Measurements from ENCODE around the gene AGFG1.

AGFG1 gene

GRCh38 chr2:227545990-227546389, 74.0 kb downstream of the AGFG1 start:
- H3K4me3 ChIP-seq (ENCODE audit: insufficient read length, low read depth) = no peak overlapping the region
- H3K4me1 ChIP-seq (ENCODE audit: insufficient read depth, insufficient read length) = no peaks in the 10 kb centered on the region
- DNase-seq (ENCODE audit: low read depth, low spot score) = peak; percentile 9
- H3K36me3 ChIP-seq (ENCODE audit: insufficient read depth, insufficient read length, low read length) = peaks cover 35% of the 10 kb centered on the region
- peaks cover 10% of the 10 kb centered on the region for H3K9me3 ChIP-seq (ENCODE audit: insufficient read depth, low read length)
- TF ChIP-seq ZNF274 (IDR thresholded peaks at IDR 0.05; ENCODE audit: low read depth, low read length) = no peak
- no peak for TF ChIP-seq SUZ12 (IDR thresholded peaks at IDR 0.05; ENCODE audit: extremely low read depth, insufficient read depth, insufficient read length)
- no peak for TF ChIP-seq YY1 (IDR thresholded peaks at IDR 0.05; ENCODE audit: insufficient read depth, insufficient read length)
- no peaks in the 10 kb centered on the region for H3K27me3 ChIP-seq (ENCODE audit: insufficient read depth, insufficient read length)
- H3K9ac ChIP-seq (ENCODE audit: insufficient read length, low read depth) = no peak overlapping the region

GRCh38 chr2:227551836-227552235, 79.9 kb downstream of the AGFG1 start:
- Histone ChIP-seq H3K4me3 (ENCODE audit: insufficient read length, low read depth) (no peak overlapping the region), H3K27me3 (ENCODE audit: insufficient read depth, insufficient read length) (no peaks in the 10 kb centered on the region), H3K9ac (ENCODE audit: insufficient read length, low read depth) (no peak overlapping the region), H3K4me1 (ENCODE audit: insufficient read depth, insufficient read length) (no peaks in the 10 kb centered on the region), H3K9me3 (ENCODE audit: insufficient read depth, low read length) (no peaks in the 10 kb centered on the region), H3K36me3 (ENCODE audit: insufficient read depth, insufficient read length, low read length) (peaks cover 59% of the 10 kb centered on the region)
- no peak for DNase-seq (ENCODE audit: low read depth, low spot score)
- TF ChIP-seq YY1 (IDR thresholded peaks at IDR 0.05; ENCODE audit: insufficient read depth, insufficient read length) (no peak), ZNF274 (IDR thresholded peaks at IDR 0.05; ENCODE audit: low read depth, low read length) (no peak), SUZ12 (IDR thresholded peaks at IDR 0.05; ENCODE audit: extremely low read depth, insufficient read depth, insufficient read length) (no peak)

GRCh38 chr2:227562581-227562980, 90.6 kb downstream of the AGFG1 start:
- no peak for DNase-seq (ENCODE audit: low read depth, low spot score)
- Histone ChIP-seq H3K4me3 (ENCODE audit: insufficient read length, low read depth) (no peak overlapping the region), H3K9me3 (ENCODE audit: insufficient read depth, low read length) (no peaks in the 10 kb centered on the region), H3K27me3 (ENCODE audit: insufficient read depth, insufficient read length) (no peaks in the 10 kb centered on the region), H3K4me1 (ENCODE audit: insufficient read depth, insufficient read length) (no peaks in the 10 kb centered on the region), H3K9ac (ENCODE audit: insufficient read length, low read depth) (no peak overlapping the region), H3K36me3 (ENCODE audit: insufficient read depth, insufficient read length, low read length) (no peaks in the 10 kb centered on the region)
- TF ChIP-seq YY1 (IDR thresholded peaks at IDR 0.05; ENCODE audit: insufficient read depth, insufficient read length) = no peak
- no peak for TF ChIP-seq ZNF274 (IDR thresholded peaks at IDR 0.05; ENCODE audit: low read depth, low read length)
- no peak for TF ChIP-seq SUZ12 (IDR thresholded peaks at IDR 0.05; ENCODE audit: extremely low read depth, insufficient read depth, insufficient read length)

GRCh38 chr2:227565080-227565479, 93.1 kb downstream of the AGFG1 start:
- H3K36me3 ChIP-seq (ENCODE audit: insufficient read depth, insufficient read length, low read length) = no peaks in the 10 kb centered on the region
- H3K9ac ChIP-seq (ENCODE audit: insufficient read length, low read depth) = no peak overlapping the region
- H3K27me3 ChIP-seq (ENCODE audit: insufficient read depth, insufficient read length) = no peaks in the 10 kb centered on the region
- no peak overlapping the region for H3K4me3 ChIP-seq (ENCODE audit: insufficient read length, low read depth)
- no peaks in the 10 kb centered on the region for H3K4me1 ChIP-seq (ENCODE audit: insufficient read depth, insufficient read length)
- TF ChIP-seq YY1 (IDR thresholded peaks at IDR 0.05; ENCODE audit: insufficient read depth, insufficient read length) (no peak), ZNF274 (IDR thresholded peaks at IDR 0.05; ENCODE audit: low read depth, low read length) (no peak), SUZ12 (IDR thresholded peaks at IDR 0.05; ENCODE audit: extremely low read depth, insufficient read depth, insufficient read length) (no peak)
- no peaks in the 10 kb centered on the region for H3K9me3 ChIP-seq (ENCODE audit: insufficient read depth, low read length)
- no peak for DNase-seq (ENCODE audit: low read depth, low spot score)

- H3K36me3 ChIP-seq (ENCODE audit: insufficient read depth, insufficient read length, low read length) = no peaks in the 10 kb centered on the region
- no peaks in the 10 kb centered on the region for H3K9me3 ChIP-seq (ENCODE audit: insufficient read depth, low read length)
- no peaks in the 10 kb centered on the region for H3K27me3 ChIP-seq (ENCODE audit: insufficient read depth, insufficient read length)
- no peak overlapping the region for H3K9ac ChIP-seq (ENCODE audit: insufficient read length, low read depth)
- TF ChIP-seq SUZ12 (IDR thresholded peaks at IDR 0.05; ENCODE audit: extremely low read depth, insufficient read depth, insufficient read length) (no peak), YY1 (IDR thresholded peaks at IDR 0.05; ENCODE audit: insufficient read depth, insufficient read length) (no peak), ZNF274 (IDR thresholded peaks at IDR 0.05; ENCODE audit: low read depth, low read length) (no peak)
- no peak for DNase-seq (ENCODE audit: low read depth, low spot score)
- no peaks in the 10 kb centered on the region for H3K4me1 ChIP-seq (ENCODE audit: insufficient read depth, insufficient read length)
- no peak overlapping the region for H3K4me3 ChIP-seq (ENCODE audit: insufficient read length, low read depth)
These were observed 94.1 kb downstream of the AGFG1 start for GRCh38 chr2:227566012-227566411.

GRCh38 chr2:227568852-227569169, 96.9 kb downstream of the AGFG1 start:
- Histone ChIP-seq H3K4me1 (ENCODE audit: insufficient read depth, insufficient read length) (no peaks in the 10 kb centered on the region), H3K27me3 (ENCODE audit: insufficient read depth, insufficient read length) (no peaks in the 10 kb centered on the region), H3K9me3 (ENCODE audit: insufficient read depth, low read length) (no peaks in the 10 kb centered on the region), H3K36me3 (ENCODE audit: insufficient read depth, insufficient read length, low read length) (no peaks in the 10 kb centered on the region), H3K4me3 (ENCODE audit: insufficient read length, low read depth) (no peak overlapping the region), H3K9ac (ENCODE audit: insufficient read length, low read depth) (no peak overlapping the region)
- no peak for DNase-seq (ENCODE audit: low read depth, low spot score)
- TF ChIP-seq YY1 (IDR thresholded peaks at IDR 0.05; ENCODE audit: insufficient read depth, insufficient read length) (no peak), SUZ12 (IDR thresholded peaks at IDR 0.05; ENCODE audit: extremely low read depth, insufficient read depth, insufficient read length) (no peak), ZNF274 (IDR thresholded peaks at IDR 0.05; ENCODE audit: low read depth, low read length) (no peak)

- TF ChIP-seq ZNF274 (IDR thresholded peaks at IDR 0.05; ENCODE audit: low read depth, low read length) = no peak
- no peak for TF ChIP-seq YY1 (IDR thresholded peaks at IDR 0.05; ENCODE audit: insufficient read depth, insufficient read length)
- TF ChIP-seq SUZ12 (IDR thresholded peaks at IDR 0.05; ENCODE audit: extremely low read depth, insufficient read depth, insufficient read length) = no peak
- no peak for DNase-seq (ENCODE audit: low read depth, low spot score)
- Histone ChIP-seq H3K4me3 (ENCODE audit: insufficient read length, low read depth) (no peak overlapping the region), H3K4me1 (ENCODE audit: insufficient read depth, insufficient read length) (no peaks in the 10 kb centered on the region), H3K9ac (ENCODE audit: insufficient read length, low read depth) (no peak overlapping the region), H3K9me3 (ENCODE audit: insufficient read depth, low read length) (no peaks in the 10 kb centered on the region), H3K27me3 (ENCODE audit: insufficient read depth, insufficient read length) (no peaks in the 10 kb centered on the region), H3K36me3 (ENCODE audit: insufficient read depth, insufficient read length, low read length) (no peaks in the 10 kb centered on the region)
These were observed 98.7 kb downstream of the AGFG1 start for GRCh38 chr2:227570615-227571014.

DNA sequence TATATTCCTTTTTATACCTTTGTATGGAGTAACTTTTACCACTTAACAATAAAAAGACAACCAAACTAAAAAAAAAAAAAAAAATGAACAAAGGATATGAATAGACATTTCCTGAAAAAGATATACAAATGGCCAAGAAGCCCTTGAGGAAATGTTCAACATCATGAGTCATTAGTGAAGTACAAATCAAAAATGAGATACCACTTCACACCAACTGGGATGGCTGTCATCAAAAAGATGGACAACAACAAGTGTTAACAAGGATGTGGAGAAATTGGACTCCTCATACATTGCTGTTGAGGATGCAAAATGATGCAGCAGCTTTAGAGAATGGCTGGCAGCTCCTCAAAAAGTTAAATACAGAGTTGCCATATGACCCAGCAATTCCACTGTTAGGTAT, 104.2 kb downstream of the AGFG1 start:
- Histone ChIP-seq H3K4me1 (ENCODE audit: insufficient read depth, insufficient read length) (no peaks in the 10 kb centered on the region), H3K4me3 (ENCODE audit: insufficient read length, low read depth) (no peak overlapping the region), H3K9me3 (ENCODE audit: insufficient read depth, low read length) (no peaks in the 10 kb centered on the region), H3K27me3 (ENCODE audit: insufficient read depth, insufficient read length) (no peaks in the 10 kb centered on the region), H3K9ac (ENCODE audit: insufficient read length, low read depth) (no peak overlapping the region), H3K36me3 (ENCODE audit: insufficient read depth, insufficient read length, low read length) (no peaks in the 10 kb centered on the region)
- DNase-seq (ENCODE audit: low read depth, low spot score) = no peak
- TF ChIP-seq YY1 (IDR thresholded peaks at IDR 0.05; ENCODE audit: insufficient read depth, insufficient read length) = no peak
- no peak for TF ChIP-seq SUZ12 (IDR thresholded peaks at IDR 0.05; ENCODE audit: extremely low read depth, insufficient read depth, insufficient read length)
- no peak for TF ChIP-seq ZNF274 (IDR thresholded peaks at IDR 0.05; ENCODE audit: low read depth, low read length)
